Activated naive CD4-positive, alpha-beta T cell (primary cell): ENCODE data around the gene PIK3CG.
"Not testable (repeated sequence)": the region's sequence is repeated elsewhere in the genome, so short reads cannot be mapped to it uniquely, and the experiment has no call there.

Experiments used
- DNase-seq, 4 experiments: peaks; one replicate each; lab custom pipeline; 2025; lab: John Stamatoyannopoulos, UW

Gene PIK3CG

DNA sequence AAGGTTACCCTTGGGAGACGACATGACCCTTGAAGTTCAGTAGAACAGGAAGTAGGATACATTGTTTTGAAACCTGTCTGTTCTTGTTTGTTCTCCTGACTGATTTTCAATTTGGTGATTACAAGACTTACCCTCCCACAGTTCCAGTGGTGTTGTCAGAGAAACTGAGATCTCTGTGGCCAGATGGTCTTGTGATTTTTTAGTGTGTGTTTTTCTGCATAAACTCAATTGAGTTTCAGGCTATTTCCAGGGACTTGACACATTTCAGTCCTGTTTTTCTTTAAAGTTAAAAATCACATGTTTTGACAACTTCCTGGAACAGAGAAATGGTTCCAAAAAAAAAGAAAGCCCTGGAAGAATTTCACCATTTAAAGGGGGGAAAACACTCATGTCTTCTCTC, 22.3 kb downstream of the PIK3CG start:
- DNase-seq, result no peak

DNA sequence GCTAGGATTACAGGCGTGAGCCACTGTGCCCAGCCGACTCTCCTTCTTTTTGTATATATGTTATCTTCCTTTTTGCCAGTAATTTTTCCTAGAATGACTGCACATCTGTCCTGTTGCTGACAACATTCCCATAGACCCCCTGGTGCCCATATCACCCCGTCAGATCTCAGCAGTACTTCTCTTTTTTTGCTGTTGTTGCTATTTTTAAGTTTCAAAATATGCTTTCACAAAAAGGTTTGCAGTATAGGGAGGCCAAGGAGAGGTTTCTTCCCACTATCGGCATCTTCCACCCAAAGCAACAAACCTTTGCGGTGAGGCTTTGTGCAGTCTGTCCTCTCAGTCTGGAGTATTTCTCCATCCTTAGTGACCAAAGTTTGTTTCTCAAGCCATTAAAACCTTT, 23.1 kb downstream of the PIK3CG start:
- no peak for DNase-seq

- DNase-seq, result no peak
Measured at GRCh38 chr7:106890952-106891351, 25.9 kb downstream of the PIK3CG start.

DNA sequence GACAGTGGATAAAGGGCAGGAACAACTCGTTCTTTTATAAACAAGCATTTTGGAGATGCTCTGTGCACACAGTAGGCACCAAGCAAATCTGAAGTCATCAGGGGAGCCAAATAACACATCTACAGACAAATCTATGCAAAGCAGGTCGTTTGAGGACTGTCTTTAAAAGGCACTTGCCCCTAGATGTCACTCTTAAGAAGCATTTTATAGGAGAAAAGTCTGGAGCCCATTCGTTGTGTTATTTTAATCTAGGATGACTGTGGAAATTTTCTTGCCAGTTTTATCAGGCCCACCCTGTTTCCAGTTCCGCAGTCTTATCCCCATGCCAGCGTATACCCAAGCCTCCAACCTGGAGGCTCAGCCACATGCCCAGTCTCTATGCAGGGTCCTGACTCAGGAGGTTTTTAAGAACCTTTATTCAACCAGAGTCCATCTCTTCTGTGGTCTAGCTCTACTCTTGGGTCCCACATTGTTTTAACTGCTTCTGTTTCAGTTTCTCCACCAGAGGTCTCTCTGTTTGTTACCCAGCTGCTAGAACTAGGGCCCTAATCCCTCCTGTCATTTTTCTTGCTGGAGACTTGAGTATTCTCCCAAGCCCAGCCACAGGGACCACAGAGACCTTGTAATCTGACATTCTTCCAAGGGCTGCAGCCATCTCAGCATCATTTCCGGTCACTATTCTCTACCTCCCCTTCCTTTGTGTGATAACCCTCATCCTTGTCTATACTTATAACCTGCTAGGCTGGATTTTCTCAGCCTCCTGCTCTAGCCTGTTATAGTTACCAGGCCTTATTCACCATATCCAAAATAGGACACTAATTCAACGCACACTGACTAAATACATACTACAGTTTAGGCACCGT, 26.7 kb downstream of the PIK3CG start:
- no peak for DNase-seq

DNA sequence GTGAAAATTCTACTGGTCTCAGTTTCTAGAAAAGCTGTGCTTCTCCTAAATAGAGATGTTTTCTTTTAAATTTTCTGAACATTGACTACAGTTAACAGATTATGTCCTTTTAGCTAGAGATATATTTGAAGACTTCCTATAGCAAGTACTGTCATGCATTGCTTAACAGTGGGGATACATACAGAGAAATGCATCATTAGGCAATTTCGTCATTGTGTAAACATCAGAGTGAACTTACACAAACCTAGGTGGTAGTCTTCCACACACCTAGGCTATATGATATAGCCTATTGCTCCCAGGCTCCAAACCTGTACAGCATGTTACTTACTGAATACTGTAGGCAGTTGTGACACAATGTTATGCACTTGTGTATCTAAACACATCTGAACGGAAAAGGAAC, 28.5 kb downstream of the PIK3CG start:
- DNase-seq, result no peak

- DNase-seq, result no peak
Measured at GRCh38 chr7:106895246-106895864, 30.3 kb downstream of the PIK3CG start.

GRCh38 chr7:106896231-106896630, 31.1 kb downstream of the PIK3CG start:
- DNase-seq, result no peak

GRCh38 chr7:106897553-106897952, 32.5 kb downstream of the PIK3CG start:
- not testable (repeated sequence) for DNase-seq

- not testable (repeated sequence) for DNase-seq
Measured at GRCh38 chr7:106898967-106899366, 33.9 kb downstream of the PIK3CG start.

DNA sequence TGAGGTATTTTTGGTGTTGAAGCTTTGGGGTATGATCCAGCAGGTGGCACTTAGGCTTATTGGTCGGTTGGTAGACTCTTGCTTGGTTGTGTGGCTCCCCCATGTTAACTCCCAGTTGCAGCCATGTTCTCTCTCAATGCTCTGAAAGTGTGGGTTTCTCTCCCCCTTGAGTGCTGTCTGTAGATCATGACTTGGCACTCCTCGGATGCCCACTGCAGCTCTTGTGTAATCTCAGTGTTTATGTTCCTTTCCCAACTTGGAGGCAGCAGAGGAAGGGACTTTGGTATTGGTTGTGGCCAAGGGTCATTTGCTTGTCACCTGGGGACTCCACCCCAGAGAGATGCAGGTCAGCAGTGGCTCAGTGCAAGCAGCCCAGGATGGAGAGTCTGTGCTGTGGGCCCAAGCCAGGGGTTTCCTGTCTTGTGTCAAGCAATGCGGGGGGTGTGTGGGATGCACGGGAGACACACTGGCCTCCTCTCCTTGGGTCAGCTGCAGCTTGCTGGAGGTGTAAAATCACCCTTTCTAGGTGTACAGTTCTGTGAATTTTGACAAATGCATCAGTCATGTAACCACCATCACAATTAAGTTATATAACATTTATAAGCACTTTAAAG, 36.9 kb downstream of the PIK3CG start:
- no peak for DNase-seq

- DNase-seq, result no peak
Measured at GRCh38 chr7:106905734-106906133, 40.7 kb downstream of the PIK3CG start.

GRCh38 chr7:106911959-106912358, 46.9 kb downstream of the PIK3CG start:
- DNase-seq, result no peak

DNA sequence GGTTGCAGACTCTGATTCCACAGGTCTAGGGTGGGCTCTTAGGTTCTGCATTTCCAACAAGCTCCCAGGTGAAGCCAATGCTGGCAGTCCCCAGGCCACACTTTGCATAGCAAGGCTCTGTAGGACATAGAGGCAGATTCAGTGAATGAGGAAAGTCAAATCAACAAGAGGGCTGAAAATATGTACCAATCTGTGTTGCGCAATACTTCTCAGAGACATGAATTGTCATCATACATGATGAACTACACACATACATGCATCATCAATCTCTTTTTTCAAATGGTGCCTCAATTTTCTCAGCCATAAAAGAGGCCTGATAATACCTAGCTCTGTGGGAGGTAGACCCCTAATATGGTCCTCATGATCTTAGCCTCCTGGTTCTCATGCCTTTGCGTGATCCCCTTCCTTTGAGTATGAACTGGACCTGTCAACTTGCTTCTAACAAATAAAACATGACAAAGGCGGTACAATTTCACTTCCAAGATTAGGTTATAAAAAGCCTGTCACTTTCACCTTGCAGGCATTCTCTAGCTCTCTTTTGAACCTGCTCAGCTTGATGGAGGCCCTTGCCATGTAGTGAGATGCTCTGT, 49.0 kb downstream of the PIK3CG start:
- DNase-seq, result no peak

- DNase-seq, result no peak
Measured at GRCh38 chr7:106915407-106915806, 50.3 kb downstream of the PIK3CG start.

GRCh38 chr7:106915873-106916272, 50.8 kb downstream of the PIK3CG start:
- DNase-seq, result no peak

DNA sequence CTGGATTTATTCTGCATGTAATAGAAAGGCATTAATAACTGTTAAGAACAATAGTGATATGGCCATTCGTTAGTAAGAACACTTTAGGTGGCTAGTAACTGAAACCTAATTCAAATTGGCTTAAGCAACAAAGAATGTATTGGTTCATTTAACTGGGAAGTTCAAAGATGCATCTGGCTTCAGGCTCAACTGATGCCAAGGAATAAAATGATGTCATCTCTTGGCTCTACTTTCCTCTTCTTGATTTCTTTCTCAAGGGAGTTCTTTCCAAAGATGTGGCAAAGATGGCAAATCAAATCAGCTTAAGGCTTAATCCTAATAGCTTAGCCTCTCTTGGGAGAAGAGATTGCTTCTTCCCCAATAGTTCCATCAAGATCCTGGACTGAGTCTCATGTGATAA, 51.6 kb downstream of the PIK3CG start:
- DNase-seq, result no peak

GRCh38 chr7:106918991-106919390, 53.9 kb downstream of the PIK3CG start:
- no peak for DNase-seq

GRCh38 chr7:106924468-106924867, 59.4 kb downstream of the PIK3CG start:
- DNase-seq, result not testable (repeated sequence)

DNA sequence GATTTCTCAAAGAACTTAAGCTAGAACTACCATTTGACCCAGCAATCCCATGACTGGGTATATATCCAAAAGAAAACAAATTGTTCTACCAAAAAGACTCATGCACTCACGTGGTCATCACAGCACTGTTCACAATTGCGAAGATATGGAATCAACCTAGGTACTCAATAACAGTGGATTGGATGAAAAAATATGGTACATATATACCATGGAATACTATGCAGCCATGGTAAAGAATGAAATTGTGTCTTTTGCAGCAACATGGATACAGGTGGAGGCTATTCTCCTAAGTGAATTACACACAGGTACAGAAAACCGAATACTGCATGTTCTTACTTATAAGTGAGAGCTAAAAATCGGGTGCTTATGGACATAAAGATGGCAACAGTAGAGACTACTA, 61.8 kb downstream of the PIK3CG start:
- DNase-seq, result no peak

GRCh38 chr7:106927536-106927935, 62.5 kb downstream of the PIK3CG start:
- no peak for DNase-seq

DNA sequence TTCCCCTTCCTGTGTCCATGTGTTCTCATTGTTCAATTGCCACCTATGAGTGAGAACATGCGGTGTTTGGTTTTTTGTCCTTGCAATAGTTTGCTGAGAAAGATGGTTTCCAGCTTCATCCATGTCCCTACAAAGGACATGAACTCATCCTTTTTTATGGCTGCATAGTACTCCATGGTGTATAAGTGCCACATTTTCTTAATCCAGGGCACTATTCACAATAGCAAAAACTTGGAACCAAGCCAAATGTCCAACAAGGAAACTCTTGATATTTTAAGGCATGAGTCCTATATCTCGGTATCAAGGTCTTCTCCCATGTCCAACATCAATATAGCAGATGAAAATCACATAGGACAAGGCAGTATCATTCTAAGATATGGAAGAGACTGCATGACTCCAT, 64.5 kb downstream of the PIK3CG start:
- not testable (repeated sequence) for DNase-seq

GRCh38 chr7:106936236-106936635, 71.2 kb downstream of the PIK3CG start:
- no peak for DNase-seq

DNA sequence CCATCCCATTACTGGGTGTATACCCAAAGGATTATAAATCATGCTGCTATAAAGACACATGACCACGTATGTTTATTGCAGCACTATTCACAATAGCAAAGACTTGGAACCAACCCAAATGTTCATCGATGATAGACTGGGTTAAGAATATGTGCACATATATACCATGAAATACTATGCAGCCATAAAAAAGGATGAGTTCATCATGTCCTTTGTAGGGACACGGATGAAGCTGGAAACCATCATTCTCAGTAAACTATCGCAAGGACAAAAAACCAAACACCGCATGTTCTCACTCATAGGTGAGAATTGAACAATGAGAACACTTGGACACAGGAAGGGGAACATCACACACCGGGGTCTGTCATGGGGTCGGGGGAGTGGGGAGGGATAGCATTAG, 73.0 kb downstream of the PIK3CG start:
- not testable (repeated sequence) for DNase-seq
